ENCODE results near the gene XBP1.
A peak's percentile ranks its signal among the peaks of the same experiment; 100 is the strongest.
"Not testable (repeated sequence)": the region's sequence is repeated elsewhere in the genome, so short reads cannot be mapped to it uniquely, and the experiment has no call there.

The XBP1 gene

DNA sequence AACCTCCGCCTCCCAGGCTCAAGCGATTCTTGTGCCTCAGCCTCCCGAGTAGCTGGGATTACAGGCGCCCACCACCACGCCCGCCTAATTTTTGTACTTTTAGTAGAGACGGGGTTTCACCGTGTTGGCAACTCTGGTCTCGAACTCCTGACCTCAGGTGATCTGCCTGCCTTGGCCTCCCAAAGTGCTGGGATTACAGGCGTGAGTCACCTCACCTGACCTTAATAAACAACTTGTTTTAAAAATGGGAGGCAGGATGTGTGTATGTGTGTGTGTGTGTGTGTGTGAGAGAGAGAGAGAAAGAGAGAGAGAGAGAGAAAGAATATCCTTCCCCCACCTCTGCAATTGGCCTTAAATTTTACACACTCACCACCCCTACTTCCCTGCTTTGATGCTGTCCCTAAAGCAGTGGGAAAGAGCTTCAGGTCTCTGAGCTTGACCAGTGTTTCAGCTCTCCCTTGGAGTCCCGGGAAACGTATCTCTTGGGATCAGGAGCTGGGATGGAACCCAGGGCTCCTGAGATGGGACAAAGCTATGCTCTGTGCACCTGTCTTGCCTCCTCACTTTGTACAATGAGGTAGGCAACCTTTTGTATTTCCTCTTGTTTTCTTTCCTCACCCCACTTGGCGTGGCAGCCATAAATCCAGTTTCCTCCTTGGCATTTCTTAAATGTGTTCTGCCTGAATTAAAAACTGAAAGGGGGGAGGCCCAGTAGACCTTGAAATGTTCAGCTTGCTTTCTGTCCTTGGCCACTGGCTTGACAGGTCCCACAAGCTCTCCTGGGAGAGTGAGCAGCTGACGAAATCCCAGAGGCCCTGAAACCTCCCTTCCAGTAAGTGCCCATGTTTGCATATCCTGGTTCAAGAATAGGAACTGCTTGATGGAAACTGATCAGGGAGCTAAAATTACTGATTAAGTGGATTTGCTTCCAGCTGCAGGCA lies 17.8 kb upstream of the XBP1 start:
- no peak for DNase-seq (ENCODE audit: low read depth)

DNA sequence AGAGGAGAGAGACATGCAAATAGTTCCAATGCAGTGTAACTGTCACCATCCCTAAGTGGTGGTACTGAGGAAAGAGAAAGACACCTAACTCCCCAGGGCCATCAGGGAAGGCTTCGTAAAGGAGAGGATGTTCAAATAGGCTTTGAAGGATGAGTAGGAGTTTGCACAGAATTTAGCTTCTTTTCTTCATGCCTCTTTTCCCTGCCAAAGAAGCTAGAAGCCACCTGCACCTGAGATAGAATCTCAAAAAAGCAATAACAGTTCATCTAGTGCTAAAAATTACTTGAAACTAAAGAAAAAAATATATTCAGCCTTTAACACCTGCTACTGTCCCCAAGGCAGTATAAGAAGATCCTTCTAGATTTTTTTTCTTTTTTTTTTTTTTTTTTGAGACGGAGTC lies 16.7 kb upstream of the XBP1 start:
- DNase-seq (ENCODE audit: low read depth) = no peak

DNA sequence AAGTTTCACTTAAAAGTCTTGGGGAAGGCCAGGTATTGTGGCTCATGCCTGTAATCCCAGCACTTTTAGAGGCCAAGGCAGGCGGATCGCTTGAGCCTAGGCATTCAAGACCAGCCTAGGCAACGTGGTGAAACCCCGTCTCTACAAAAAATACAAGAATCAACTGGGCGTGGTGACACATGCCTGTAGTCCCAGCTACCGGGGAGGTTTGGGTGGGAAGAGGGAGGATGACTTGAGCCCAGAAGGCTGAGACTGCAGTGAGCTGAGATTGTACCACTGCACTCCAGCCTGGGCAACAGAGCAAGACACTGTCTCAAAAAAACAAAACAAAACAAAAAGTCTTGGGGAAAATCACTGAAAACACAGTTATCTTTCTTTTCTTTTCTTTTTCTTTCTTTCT lies 15.4 kb upstream of the XBP1 start:
- DNase-seq (ENCODE audit: low read depth) = no peak

DNA sequence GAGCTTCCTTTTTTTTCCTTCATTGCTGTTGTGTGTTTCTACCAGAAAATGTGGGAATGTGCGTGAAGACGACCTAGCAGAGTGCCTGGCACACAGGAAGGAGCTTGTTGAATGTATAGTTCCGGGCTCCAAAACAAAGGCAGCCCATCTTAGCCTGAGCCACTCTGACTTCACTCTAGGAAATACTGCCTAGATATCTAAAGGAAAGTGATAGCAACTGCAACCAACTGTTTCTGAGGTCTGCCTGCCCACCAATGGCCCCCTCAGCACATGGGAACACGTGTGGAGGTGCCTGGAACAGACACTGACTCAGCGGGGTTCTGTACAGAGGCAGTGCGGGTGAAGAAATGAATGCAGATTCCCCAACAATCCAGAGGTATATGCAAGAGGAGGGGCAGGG lies 14.7 kb upstream of the XBP1 start:
- DNase-seq (ENCODE audit: low read depth) = no peak

DNA sequence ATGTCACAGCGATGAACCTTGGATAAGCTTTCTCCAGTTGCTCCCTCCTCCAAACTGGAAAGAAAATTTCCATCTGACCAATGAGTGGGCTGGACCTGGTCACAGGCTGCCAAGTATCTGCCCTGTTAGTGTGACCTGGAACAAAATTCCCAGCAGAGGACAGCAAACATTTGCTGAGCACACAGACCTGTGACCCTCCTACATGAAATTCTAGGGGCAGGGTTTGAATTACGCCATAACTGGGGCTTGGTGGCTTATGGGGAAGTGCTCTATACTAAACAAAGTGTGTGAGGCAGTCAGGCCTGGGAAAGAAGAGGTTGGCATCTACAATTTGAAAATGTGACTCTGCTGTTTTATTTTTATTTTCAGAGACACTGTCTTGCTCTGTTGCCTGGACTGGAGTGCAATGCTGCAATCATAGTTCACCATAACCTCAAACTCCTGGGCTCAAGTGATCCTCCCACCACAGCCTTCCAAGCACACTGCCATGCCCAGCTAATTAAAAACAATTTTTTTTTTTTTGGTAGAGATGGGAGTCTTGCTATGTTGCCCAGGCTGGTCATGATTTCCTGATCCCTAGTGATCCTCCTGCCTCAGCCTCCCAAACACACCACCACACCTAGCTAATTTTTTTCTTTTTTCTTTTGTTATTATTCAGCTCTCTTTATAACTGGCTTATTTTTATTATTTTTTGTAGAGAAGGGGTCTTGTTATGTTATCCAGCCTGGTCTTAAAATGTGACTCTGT lies 13.6 kb upstream of the XBP1 start:
- no peak for DNase-seq (ENCODE audit: low read depth)

DNA sequence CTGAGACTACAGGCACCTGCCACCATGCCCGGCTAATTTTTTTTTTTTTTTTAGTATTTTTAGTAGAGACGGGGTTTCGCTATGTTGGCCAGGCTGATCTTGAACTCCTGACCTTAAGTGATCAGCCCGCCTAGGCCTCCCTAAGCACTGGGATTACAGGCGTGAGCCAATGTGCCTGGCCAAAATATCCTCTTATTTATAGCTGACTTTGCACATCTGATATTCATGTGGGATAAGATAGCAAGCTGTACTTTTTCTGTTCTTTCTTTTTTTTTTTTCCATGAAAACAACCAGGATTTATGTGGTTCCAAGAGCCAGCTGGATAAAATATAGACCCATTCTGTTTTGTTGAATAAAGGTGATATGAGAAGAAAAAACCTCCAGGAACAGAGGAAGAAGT lies 12.1 kb upstream of the XBP1 start:
- no peak for DNase-seq (ENCODE audit: low read depth)

DNA sequence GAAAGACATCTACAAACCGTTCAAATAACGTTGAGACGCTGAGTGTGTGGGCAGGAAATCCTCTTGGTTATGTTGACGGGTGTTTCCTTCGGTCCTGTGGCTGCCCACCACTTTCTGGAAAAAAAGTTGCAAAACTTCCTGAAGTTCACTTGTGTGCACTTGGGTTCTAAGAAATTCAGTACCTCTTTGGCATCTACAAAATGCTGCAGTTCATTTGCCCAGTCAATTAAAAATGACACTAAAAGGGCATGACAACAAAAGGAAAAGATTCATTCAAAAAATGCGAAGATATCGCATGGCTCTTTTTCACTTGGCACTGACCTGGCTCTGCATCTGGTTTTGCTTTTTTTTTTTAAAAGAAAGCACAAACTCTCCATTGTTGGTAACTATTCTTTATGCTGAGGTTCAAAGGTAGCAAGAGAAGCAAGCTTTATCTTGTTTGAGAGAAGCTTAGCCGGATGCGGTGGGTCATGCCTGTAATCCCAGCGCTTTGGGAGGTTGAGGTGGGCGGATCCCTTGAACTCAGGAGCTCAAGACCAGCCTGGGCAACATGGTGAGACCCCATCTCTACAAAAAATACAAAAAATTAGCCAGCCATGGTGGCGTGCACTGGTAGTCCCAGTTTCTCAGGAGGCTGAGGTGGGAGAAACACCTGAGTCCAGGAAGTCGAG lies 10.6 kb upstream of the XBP1 start:
- DNase-seq (ENCODE audit: low read depth) = peak; percentile 36

DNA sequence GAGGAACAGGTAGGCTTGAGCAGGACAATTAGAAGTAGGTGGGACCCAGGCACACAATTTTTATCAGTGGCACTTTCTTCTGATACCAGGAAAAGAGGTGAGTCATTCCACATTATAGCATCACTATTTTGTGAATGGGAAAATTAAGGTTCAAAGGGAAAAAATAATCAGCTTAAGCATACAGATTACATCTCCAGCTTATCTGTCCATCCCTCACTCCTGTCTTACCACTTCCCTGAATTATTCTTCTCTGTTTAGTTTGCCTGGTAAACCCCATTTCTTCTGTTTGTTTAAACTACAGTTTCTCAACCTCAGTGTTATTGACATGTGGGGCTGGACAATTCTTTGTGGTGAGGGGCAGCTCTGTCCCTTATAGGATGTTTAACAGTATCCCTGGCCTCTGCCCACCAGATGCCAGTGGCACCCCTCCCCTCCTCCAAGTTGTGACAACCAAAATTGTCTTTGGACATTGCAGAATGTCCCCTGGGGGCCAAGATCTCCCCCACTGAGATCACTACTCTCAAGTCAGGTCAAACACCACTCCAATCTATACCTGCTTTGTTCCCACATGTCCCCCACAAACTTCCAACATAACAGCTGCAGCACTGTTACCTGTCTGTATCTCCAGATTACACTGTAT lies 8.5 kb upstream of the XBP1 start:
- DNase-seq (ENCODE audit: low read depth) = no peak

DNA sequence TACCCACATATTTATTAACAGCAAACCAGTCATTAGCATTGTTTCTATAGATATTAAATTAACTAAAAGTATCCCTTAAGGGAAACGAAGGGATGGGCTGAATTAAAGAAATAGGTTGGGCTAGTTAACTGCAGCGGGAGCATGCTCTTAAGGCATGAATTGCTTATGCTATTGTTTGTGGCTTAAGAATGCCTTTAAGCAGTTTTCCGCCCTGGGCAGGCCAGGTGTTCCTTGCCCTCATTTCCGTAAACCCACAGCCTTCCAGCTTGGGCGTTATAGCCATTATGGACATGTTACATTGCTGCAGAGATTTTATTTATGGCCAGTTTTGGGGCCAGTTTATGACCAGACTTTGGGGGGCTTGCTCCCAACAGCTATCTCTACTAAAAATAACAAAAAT lies 5.1 kb upstream of the XBP1 start:
- not testable (repeated sequence) for DNase-seq (ENCODE audit: low read depth)

DNA sequence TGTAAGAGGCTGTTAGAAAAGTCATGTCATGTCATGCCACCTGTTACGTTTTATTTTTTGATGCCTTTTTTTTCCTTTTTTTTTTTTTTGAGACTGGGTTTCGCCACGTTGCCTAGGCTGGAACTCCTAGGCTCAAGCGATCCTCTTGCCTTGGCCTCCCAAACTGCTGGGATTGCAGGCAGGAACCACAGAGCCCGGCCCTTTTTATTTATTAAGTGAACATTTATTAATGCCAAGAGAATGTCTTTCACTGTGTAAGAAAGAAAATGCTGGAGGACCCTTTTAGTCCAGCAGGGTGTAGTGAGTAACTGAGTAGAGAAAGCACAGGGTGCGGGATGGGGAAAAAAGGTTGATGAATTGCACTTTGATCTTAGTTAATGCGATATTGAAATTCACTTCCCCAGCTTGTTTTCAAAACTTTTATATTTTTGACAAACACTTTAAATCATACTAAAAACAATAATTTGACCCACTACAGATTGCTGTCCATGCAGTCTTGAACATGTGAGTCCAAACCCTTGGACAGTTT lies 2.3 kb upstream of the XBP1 start:
- DNase-seq (ENCODE audit: low read depth) = no peak

DNA sequence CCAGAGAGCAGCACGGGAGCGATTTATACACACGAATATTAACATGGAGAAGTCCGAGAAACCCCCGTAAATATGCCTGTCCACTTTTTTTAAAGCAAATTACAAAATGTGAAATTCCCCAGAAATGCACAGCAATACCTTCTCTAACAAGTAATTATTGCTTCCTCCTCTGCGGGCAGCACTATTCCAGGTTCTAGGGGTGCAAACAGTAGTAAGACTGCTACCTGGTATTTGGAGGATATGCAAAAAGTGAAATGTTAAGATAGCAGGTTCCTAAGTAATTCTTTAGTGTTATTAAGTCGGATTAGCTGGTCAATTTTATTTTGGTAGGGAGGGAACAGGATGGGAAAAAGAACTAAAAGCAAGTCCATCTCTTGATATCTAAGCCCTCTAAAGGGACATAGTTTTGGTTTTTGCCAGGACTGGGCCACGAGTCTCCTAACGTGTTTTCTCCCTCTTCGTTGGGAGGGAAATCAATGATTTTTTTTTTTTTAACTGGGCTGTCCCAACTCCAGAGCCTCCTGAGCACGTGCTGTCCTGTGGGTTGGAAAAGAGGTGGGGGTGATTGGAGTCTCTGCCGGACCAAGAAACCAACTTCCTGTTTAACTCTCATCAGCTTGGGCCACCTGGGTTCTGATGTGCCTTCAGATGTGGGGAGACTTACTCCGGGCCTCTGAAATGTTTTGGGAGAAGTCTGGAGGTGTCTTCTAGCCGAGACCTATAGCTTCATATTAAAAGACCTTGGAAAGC lies 1.7 kb upstream of the XBP1 start:
- DNase-seq (ENCODE audit: low read depth) = no peak

DNA sequence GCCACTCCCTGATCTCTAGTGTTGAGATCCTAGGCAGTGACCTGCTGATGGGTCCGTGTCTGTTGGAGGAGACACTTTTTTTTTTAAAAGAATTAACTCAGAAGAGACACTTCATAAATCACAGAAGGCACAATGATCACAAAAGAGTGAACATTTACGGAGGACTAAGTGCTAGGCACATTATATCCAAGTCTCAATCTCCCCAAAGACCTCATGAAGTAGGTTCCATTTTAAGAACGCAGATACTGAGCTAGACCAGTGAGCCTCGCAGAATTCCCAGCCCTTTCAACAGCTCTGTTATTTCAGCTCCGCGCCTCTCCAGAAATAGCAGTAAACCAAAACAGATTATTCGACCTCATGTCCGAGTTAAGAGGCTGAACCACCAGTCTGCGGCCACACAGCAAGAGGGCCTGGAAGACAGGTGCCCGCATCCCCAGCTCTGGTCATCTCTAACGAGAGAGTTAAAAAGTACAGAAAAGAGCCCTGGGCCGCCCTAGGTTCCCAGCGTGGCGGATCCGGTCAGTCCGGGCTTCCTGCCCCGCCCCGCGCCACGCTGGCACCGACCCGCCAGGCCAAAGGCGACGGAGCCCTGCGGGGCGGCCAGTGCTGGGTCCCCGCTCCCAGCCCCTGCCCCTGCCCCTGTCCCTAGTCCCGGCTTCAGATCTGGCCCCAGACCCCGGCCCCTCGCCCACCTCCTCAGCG lies 612 bp downstream of the XBP1 start:
- no peak for DNase-seq (ENCODE audit: low read depth)

DNA sequence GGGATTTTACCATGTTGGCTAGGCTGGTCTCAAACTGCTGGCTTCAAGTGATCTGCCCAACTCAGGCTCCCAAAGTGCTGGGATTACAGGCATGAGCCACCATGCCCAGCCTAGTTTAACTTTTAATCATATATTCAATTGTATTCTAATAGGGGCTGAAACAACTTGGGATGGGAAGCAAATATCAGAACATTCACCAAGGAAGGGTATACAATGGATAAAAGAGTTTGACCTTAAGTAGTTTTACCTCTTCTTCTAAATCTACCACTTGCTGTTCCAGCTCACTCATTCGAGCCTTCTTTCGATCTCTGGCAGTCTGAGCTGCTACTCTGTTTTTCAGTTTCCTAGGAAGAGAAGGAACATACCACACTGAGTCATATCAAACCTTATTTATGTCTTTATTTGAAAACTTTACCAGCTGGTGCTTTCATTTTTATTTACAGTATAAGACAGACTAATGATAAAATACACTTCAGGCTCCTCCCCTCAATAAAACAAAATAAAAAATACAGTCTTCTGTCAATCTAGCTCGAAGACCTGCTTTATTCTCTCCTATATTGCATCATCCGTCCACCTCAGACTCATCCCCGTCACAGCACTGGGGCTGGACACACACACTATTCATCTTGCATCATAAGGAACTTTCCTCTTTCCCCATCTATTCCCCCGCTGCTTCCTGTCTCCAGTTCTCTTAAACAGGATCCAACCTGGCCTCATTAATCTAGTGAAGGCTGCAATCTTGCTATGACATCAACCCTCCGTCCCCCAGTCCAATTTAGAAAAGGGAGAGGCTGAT lies 1.4 kb downstream of the XBP1 start:
- DNase-seq (ENCODE audit: low read depth) = no peak

DNA sequence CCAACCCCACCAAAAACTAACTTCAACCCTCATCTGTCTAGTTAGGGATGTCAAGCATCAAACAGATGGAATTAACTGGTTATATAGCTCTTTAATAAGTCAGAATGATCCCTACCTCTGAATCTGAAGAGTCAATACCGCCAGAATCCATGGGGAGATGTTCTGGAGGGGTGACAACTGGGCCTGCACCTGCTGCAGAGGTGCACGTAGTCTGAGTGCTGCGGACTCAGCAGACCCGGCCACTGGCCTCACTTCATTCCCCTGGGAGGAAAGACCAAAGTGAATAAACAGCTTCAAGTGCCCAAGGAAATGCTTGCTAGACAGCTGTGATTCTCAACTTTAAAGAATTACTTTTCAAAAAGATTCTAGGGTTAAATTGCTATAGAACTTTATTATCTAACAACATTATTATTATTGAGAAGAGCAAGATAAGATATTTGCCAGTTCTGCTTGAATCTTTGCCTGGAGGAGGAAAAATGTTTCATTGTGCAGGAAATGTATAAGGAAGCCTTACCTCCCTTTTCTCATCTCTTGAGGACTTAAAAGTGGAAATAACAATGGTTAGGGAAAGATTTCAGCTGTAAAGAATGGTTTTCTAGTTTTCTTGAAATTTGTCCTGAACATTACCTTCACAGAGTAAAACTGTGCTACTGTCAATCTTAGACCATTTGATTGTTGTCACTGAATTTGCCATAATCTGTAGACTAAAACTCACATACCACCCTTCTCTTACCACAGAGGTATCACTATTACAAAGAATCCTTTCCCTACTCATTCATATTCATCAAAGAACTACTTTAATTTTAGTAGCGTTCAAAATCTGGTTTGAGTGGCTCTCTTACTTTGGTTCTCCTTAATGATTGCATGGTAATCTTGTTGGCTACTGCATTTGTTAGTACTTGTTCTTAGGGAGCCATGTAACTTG lies 4.2 kb downstream of the XBP1 start:
- DNase-seq (ENCODE audit: low read depth) = no peak

DNA sequence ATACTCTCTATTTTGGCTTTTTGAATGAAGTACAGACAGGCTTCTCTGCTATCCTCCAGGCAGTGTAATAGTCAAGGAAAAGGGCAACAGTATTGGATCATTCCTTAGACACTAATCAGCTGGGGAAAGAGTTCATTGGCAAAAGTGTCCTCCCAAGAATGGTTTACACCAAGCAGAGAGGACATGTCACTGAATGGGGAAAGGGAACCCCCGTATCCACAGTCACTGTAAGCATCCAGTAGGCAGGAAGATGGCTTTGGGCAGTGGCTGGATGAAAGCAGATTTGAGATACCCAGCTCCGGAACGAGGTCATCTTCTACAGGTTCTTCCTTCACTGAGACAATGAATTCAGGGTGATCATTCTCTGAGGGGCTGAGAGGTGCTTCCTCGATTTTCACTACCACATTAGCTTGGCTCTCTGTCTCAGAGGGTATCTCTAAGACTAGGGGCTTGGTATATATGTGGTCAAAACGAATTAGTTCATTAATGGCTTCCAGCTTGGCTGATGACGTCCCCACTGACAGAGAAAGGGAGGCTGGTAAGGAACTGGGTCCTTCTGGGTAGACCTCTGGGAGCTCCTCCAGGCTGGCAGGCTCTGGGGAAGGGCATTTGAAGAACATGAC lies 5.2 kb downstream of the XBP1 start:
- DNase-seq (ENCODE audit: low read depth) = no peak

DNA sequence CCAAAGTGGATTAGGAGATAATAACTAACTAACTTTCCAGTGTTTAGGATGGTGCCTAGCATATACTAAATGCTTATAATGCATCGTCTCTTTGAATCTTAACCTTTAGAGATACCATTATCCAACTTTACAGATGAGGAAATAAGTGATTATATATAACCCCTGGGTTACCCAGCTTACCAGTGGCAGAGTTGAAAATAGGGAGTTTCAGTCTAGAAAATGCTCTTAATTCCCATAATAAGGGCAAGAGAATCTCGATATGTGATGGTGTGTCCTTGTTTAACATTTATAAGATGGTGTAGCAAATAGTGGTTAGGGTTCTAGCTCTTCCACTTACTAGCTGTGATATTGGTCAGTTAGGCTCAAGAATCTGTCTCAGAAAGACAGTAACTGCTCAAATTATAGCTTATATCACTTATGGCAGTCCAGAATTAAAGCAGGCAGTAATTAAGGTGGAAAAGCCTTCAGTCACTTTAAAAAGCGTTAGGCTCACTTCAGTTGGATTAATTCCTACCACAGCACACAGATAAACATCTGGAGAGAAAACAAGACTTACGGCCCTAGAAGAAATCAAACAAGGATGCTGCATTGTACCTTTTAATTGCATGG lies 6.3 kb downstream of the XBP1 start:
- no peak for DNase-seq (ENCODE audit: low read depth)

DNA sequence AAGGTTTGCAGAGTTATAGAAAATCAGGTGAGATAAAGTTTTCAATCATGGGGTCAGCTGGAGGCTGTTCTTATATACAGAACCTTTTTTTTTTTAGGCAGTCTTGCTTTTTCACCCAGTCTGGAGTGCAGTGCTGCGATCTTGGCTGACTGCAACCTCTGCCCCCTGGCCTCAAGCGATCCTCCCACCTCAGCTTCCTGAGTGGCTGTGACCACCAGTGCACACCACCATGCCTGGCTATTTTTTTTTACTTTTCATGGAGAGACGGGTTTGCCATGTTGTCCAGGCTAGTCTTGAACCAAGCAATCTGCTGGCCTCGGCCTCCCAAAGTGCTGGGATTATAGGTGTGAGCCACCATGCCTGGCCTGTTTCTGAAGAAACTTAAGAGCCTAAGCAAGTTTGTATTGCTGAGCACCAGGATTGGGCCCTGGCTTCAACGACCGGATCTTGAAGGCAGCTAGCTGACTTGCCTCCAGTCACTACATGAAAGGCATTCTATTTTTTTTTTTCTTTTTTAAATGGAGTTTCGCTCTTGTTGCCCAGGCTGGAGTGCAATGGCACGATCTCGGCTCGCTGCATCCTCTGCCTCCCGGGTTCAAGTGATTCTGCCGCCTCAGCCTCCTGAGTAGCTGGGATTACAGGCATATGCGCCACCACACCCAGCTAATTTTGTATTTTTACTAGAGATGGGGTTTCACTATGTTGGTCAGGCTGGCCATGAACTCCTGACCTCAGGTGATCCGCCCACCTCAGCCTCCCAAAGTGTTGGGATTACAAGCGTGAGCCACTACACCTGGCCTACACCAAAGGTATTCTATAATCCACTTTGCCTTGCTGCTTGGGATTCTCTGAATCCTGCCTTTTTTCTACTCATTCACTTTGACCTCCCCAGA lies 7.6 kb downstream of the XBP1 start:
- no peak for DNase-seq (ENCODE audit: low read depth)
